Loucy (cell line): ENCODE data around the gene ATAD3B.

ENCODE experiments used
- CTCF ChIP-seq: fragments of 200-600 bp; sonication (generic); conservative IDR thresholded peaks from 2 replicates; pipeline ENCODE4 v1.5.1; 2014; ENCODE audit warnings: mild to moderate bottlenecking, antibody characterized with exemption, low read length
- EZH2phosphoT487 ChIP-seq: fragments of 200-600 bp; IDR thresholded peaks from 2 replicates; pipeline ENCODE4 v1.6.1; 2018; ENCODE audit warnings: antibody characterized with exemption, mild to moderate bottlenecking, moderate library complexity, borderline replicate concordance

- no peak for TF ChIP-seq CTCF
- no peak for TF ChIP-seq EZH2phosphoT487
These were observed 67.9 kb downstream of the ATAD3B start for GRCh38 chr1:1539310-1540089.
